KMS-11 (cell line): ENCODE measurements around the gene ACSF2.
"Not testable (repeated sequence)": the region's sequence is repeated elsewhere in the genome, so short reads cannot be mapped to it uniquely, and the experiment has no call there.

Source experiments
- H2AFZ ChIP-seq: fragments of 200-600 bp; sonication (generic); 2 replicates; pipeline ENCODE4 v1.6.1; 2016; ENCODE audit warnings: antibody characterized with exemption, mixed run types, low read depth
- H3K27ac ChIP-seq: fragments of 200-600 bp; sonication (generic); 2 replicates; pipeline ENCODE4 v1.6.1; 2016; ENCODE audit warnings: mild to moderate bottlenecking, mixed run types
- H3K27me3 ChIP-seq: fragments of 200-600 bp; sonication (generic); 2 replicates; pipeline ENCODE4 v1.6.1; 2017; ENCODE audit warnings: mild to moderate bottlenecking, low read depth, mixed run types, moderate library complexity; ENCODE audit not compliant: insufficient read depth
- H3K36me3 ChIP-seq: fragments of 200-600 bp; sonication (generic); 2 replicates; pipeline ENCODE4 v1.6.1; 2017; ENCODE audit warnings: mild to moderate bottlenecking, mixed run types; ENCODE audit not compliant: insufficient read depth
- H3K4me1 ChIP-seq: fragments of 200-600 bp; sonication (generic); 2 replicates; pipeline ENCODE4 v1.6.1; 2016; ENCODE audit warnings: mild to moderate bottlenecking, low read depth, mixed run types; ENCODE audit not compliant: poor library complexity, severe bottlenecking
- H3K4me2 ChIP-seq: fragments of 200-600 bp; sonication (generic); 2 replicates; pipeline ENCODE4 v1.7.0; 2016; ENCODE audit warnings: mild to moderate bottlenecking, mixed run types
- H3K4me3 ChIP-seq: fragments of 200-600 bp; sonication (generic); IDR thresholded peaks from 2 replicates; pipeline ENCODE4 v1.6.1; 2017; ENCODE audit warnings: low read depth, low read length, mixed read lengths; ENCODE audit not compliant: insufficient read depth
- H3K79me2 ChIP-seq: fragments of 200-600 bp; sonication (generic); 2 replicates; pipeline ENCODE4 v1.6.1; 2016; ENCODE audit warnings: low read depth, mixed run types; ENCODE audit not compliant: insufficient read depth
- H3K9ac ChIP-seq: fragments of 200-600 bp; sonication (generic); 2 replicates; pipeline ENCODE4 v1.6.1; 2016; ENCODE audit warnings: mild to moderate bottlenecking, mixed run types
- H4K20me1 ChIP-seq: fragments of 200-600 bp; sonication (generic); 2 replicates; pipeline ENCODE4 v1.6.1; 2016; ENCODE audit warnings: mild to moderate bottlenecking, mixed run types; ENCODE audit not compliant: insufficient read depth
- CTCF ChIP-seq: fragments of 200-600 bp; sonication (generic); conservative IDR thresholded peaks from 2 replicates; pipeline ENCODE4 v1.6.1; 2017; ENCODE audit warnings: low read depth, mild to moderate bottlenecking, antibody characterized with exemption, low read length, moderate library complexity, mixed read lengths

ACSF2 gene

DNA sequence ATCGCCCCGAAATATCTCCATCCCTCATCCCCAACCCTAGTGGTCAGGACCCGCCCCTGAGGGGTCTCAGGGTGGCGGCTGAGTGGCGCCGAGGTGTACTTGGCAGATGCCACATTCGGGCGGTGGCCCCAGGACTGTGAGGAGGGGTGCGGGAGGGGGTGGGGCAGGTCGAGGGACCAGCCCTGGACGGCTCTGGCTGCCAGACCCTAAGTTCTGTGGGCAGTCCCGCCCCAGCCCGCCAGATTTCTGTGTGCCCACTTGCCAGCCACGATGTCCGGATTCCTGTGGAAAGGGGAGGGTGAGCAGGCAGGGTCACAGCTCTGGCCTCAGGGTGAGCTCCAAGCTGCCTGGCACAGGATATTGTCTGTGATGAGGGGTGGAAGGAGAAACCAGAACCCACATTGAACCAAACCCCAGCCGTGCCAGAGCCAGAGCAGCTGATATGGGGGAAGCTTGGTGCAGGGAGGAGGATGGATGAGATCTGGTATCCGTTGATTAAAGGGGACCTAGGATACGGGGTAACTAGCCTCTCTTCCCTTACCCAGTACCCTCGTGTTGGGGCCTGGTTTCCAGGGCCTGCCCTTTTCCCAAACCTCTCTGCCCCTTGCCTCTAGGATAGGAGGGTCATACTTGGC, 43.8 kb downstream of the ACSF2 start:
- Histone ChIP-seq H3K27ac (no peak overlapping the region), H3K4me1 (no peaks in the 10 kb centered on the region), H2AFZ (no peak overlapping the region), H4K20me1 (no peaks in the 10 kb centered on the region), H3K4me3 (no peak overlapping the region), H3K27me3 (no peaks in the 10 kb centered on the region), H3K79me2 (no peaks in the 10 kb centered on the region), H3K4me2 (no peak overlapping the region), H3K36me3 (no peaks in the 10 kb centered on the region), H3K9ac (no peak overlapping the region)
- TF ChIP-seq CTCF: no peak

GRCh38 chr17:50470426-50470825, 44.4 kb downstream of the ACSF2 start:
- Histone ChIP-seq H3K36me3 (no peaks in the 10 kb centered on the region), H3K4me2 (no peak overlapping the region), H3K9ac (no peak overlapping the region), H2AFZ (no peak overlapping the region), H4K20me1 (no peaks in the 10 kb centered on the region), H3K4me3 (no peak overlapping the region), H3K27ac (no peak overlapping the region), H3K79me2 (no peaks in the 10 kb centered on the region), H3K27me3 (no peaks in the 10 kb centered on the region), H3K4me1 (no peaks in the 10 kb centered on the region)
- no peak for TF ChIP-seq CTCF

- H2AFZ ChIP-seq: no peak overlapping the region
- H3K27ac ChIP-seq: no peak overlapping the region
- H3K4me1 ChIP-seq: no peaks in the 10 kb centered on the region
- no peak overlapping the region for H3K9ac ChIP-seq
- H3K27me3 ChIP-seq: no peaks in the 10 kb centered on the region
- no peaks in the 10 kb centered on the region for H3K36me3 ChIP-seq
- no peaks in the 10 kb centered on the region for H3K79me2 ChIP-seq
- no peak for TF ChIP-seq CTCF
- no peak overlapping the region for H3K4me3 ChIP-seq
- H4K20me1 ChIP-seq: no peaks in the 10 kb centered on the region
- no peak overlapping the region for H3K4me2 ChIP-seq
Measured at GRCh38 chr17:50471009-50471905, 45.2 kb downstream of the ACSF2 start.

- H3K4me3 ChIP-seq: no peak overlapping the region
- no peaks in the 10 kb centered on the region for H4K20me1 ChIP-seq
- no peak overlapping the region for H2AFZ ChIP-seq
- no peaks in the 10 kb centered on the region for H3K36me3 ChIP-seq
- H3K27me3 ChIP-seq: no peaks in the 10 kb centered on the region
- no peak overlapping the region for H3K9ac ChIP-seq
- H3K27ac ChIP-seq: no peak overlapping the region
- no peak for TF ChIP-seq CTCF
- no peaks in the 10 kb centered on the region for H3K79me2 ChIP-seq
- H3K4me1 ChIP-seq: no peaks in the 10 kb centered on the region
- no peak overlapping the region for H3K4me2 ChIP-seq
Measured at GRCh38 chr17:50472286-50472685, 46.3 kb downstream of the ACSF2 start.

GRCh38 chr17:50472761-50473161, 46.7 kb downstream of the ACSF2 start:
- not testable (repeated sequence) for H3K27me3 ChIP-seq, H4K20me1 ChIP-seq, H3K36me3 ChIP-seq, H2AFZ ChIP-seq, H3K9ac ChIP-seq, H3K79me2 ChIP-seq, H3K27ac ChIP-seq, H3K4me1 ChIP-seq, H3K4me2 ChIP-seq, H3K4me3 ChIP-seq
